KMS-11 (cell line): ENCODE data around the gene GNA15.

Experiments
- H2AFZ ChIP-seq: fragments of 200-600 bp; sonication (generic); 2 replicates; pipeline ENCODE4 v1.6.1; 2016; ENCODE audit warnings: antibody characterized with exemption, mixed run types, low read depth
- H3K27ac ChIP-seq: fragments of 200-600 bp; sonication (generic); 2 replicates; pipeline ENCODE4 v1.6.1; 2016; ENCODE audit warnings: mild to moderate bottlenecking, mixed run types
- H3K27me3 ChIP-seq: fragments of 200-600 bp; sonication (generic); 2 replicates; pipeline ENCODE4 v1.6.1; 2017; ENCODE audit warnings: mild to moderate bottlenecking, low read depth, mixed run types, moderate library complexity; ENCODE audit not compliant: insufficient read depth
- H3K36me3 ChIP-seq: fragments of 200-600 bp; sonication (generic); 2 replicates; pipeline ENCODE4 v1.6.1; 2017; ENCODE audit warnings: mild to moderate bottlenecking, mixed run types; ENCODE audit not compliant: insufficient read depth
- H3K4me1 ChIP-seq: fragments of 200-600 bp; sonication (generic); 2 replicates; pipeline ENCODE4 v1.6.1; 2016; ENCODE audit warnings: mild to moderate bottlenecking, low read depth, mixed run types; ENCODE audit not compliant: poor library complexity, severe bottlenecking
- H3K4me2 ChIP-seq: fragments of 200-600 bp; sonication (generic); 2 replicates; pipeline ENCODE4 v1.7.0; 2016; ENCODE audit warnings: mild to moderate bottlenecking, mixed run types
- H3K4me3 ChIP-seq: fragments of 200-600 bp; sonication (generic); IDR thresholded peaks from 2 replicates; pipeline ENCODE4 v1.6.1; 2017; ENCODE audit warnings: low read depth, low read length, mixed read lengths; ENCODE audit not compliant: insufficient read depth
- H3K79me2 ChIP-seq: fragments of 200-600 bp; sonication (generic); 2 replicates; pipeline ENCODE4 v1.6.1; 2016; ENCODE audit warnings: low read depth, mixed run types; ENCODE audit not compliant: insufficient read depth
- H3K9ac ChIP-seq: fragments of 200-600 bp; sonication (generic); 2 replicates; pipeline ENCODE4 v1.6.1; 2016; ENCODE audit warnings: mild to moderate bottlenecking, mixed run types
- H4K20me1 ChIP-seq: fragments of 200-600 bp; sonication (generic); 2 replicates; pipeline ENCODE4 v1.6.1; 2016; ENCODE audit warnings: mild to moderate bottlenecking, mixed run types; ENCODE audit not compliant: insufficient read depth
- TF ChIP-seq, protein P1 (sequence below): fragments of 200-600 bp; sonication (generic); conservative IDR thresholded peaks from 2 replicates; pipeline ENCODE4 v1.6.1; 2017; ENCODE audit warnings: low read depth, mild to moderate bottlenecking, antibody characterized with exemption, low read length, moderate library complexity, mixed read lengths

The GNA15 gene

DNA sequence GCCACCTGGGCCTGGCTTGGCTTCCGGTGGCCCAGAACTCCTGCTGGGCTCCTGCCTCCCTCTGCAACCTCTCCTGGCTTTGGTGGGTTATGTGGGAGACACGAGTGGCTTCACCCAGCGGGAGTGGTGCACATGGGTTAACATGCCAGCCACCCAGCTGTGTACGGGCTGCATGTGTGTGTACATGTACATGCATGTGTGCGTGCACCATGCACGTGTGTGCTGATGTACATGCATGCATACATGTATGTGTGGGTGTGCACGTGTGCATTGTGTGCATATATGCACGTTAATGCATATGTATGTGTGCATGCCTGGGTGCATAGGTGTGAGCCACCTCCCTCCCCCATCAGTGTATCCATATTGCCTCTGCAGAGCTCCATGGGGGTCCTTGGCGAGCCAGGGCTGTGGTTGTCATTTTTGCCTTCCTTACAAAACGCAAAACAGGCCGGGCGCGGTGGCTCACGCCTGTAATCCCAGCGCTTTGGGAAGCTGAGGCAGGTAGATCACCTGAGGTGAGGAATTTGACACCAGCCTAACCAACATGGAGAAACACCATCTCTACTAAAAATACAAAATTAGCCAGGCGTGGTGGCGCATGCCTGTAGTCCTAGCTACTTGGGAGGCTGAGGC lies 29.2 kb upstream of the GNA15 start:
- Histone ChIP-seq H3K27ac (no peak overlapping the region), H3K79me2 (no peaks in the 10 kb centered on the region), H4K20me1 (no peaks in the 10 kb centered on the region), H3K36me3 (no peaks in the 10 kb centered on the region), H3K9ac (no peak overlapping the region), H3K4me1 (no peaks in the 10 kb centered on the region), H3K27me3 (peaks cover under 1% of the 10 kb centered on the region; the same call in 1 of the 2 replicates), H3K4me2 (no peak overlapping the region), H2AFZ (no peak overlapping the region), H3K4me3 (no peak overlapping the region)
- TF ChIP-seq, protein P1, sequence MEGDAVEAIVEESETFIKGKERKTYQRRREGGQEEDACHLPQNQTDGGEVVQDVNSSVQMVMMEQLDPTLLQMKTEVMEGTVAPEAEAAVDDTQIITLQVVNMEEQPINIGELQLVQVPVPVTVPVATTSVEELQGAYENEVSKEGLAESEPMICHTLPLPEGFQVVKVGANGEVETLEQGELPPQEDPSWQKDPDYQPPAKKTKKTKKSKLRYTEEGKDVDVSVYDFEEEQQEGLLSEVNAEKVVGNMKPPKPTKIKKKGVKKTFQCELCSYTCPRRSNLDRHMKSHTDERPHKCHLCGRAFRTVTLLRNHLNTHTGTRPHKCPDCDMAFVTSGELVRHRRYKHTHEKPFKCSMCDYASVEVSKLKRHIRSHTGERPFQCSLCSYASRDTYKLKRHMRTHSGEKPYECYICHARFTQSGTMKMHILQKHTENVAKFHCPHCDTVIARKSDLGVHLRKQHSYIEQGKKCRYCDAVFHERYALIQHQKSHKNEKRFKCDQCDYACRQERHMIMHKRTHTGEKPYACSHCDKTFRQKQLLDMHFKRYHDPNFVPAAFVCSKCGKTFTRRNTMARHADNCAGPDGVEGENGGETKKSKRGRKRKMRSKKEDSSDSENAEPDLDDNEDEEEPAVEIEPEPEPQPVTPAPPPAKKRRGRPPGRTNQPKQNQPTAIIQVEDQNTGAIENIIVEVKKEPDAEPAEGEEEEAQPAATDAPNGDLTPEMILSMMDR = no peak

DNA sequence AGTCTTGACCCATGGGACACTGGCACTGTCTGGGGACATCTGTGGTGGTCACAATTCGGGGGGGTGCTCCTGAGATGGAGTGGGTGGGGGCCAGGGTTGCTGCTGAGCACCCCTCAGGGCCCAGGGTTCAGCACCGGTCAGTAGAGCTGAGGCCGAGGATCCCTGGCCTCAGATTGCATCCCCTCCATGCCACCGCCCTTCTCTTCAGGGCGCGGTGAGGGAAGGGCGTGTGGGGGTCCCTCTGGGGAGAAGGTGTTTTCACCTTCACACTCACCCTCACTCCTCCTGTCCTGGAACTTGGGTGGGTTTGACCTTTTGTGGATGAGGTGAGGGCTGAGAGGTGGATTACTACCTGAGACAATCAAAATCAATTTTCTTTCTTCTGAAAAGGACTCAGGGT lies 28.2 kb upstream of the GNA15 start:
- H3K36me3 ChIP-seq = no peaks in the 10 kb centered on the region
- H3K4me2 ChIP-seq = no peak overlapping the region
- no peak overlapping the region for H3K27ac ChIP-seq
- no peaks in the 10 kb centered on the region for H4K20me1 ChIP-seq
- H3K9ac ChIP-seq = no peak overlapping the region
- no peak overlapping the region for H3K4me3 ChIP-seq
- H3K79me2 ChIP-seq = no peaks in the 10 kb centered on the region
- H2AFZ ChIP-seq = no peak overlapping the region
- no peaks in the 10 kb centered on the region for H3K4me1 ChIP-seq
- TF ChIP-seq, protein P1 = no peak
- no peaks in the 10 kb centered on the region; the same call in 1 of the 2 replicates for H3K27me3 ChIP-seq

DNA sequence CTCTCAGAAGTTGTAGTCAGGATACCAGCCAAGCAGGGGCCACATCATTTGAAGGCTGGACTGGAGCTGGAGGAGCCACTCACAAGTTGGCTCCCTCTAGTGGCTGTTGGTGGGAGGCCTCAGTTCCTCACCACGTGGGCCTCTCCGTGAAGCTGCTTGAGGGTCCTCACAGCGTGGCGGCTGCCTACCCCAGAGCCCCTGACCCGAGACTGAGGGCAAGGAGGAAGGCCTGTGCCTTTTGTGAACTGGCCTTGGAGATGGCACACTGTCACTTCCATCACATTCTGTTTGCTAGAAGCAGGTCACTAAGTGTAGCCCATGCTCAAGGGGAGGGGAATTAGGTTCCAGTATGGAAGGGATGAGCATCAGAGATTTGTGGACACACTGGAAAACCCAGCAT lies 27.1 kb upstream of the GNA15 start:
- H3K36me3 ChIP-seq = no peaks in the 10 kb centered on the region
- no peaks in the 10 kb centered on the region for H4K20me1 ChIP-seq
- TF ChIP-seq, protein P1 = peak; percentile 85
- no peaks in the 10 kb centered on the region for H3K79me2 ChIP-seq
- H3K9ac ChIP-seq = no peak overlapping the region
- H3K4me2 ChIP-seq = no peak overlapping the region
- H3K27ac ChIP-seq = no peak overlapping the region
- H2AFZ ChIP-seq = peak overlapping the region; percentile 30; the same call in 1 of the 2 replicates
- no peaks in the 10 kb centered on the region; the same call in 1 of the 2 replicates for H3K27me3 ChIP-seq
- no peak overlapping the region for H3K4me3 ChIP-seq
- no peaks in the 10 kb centered on the region for H3K4me1 ChIP-seq

DNA sequence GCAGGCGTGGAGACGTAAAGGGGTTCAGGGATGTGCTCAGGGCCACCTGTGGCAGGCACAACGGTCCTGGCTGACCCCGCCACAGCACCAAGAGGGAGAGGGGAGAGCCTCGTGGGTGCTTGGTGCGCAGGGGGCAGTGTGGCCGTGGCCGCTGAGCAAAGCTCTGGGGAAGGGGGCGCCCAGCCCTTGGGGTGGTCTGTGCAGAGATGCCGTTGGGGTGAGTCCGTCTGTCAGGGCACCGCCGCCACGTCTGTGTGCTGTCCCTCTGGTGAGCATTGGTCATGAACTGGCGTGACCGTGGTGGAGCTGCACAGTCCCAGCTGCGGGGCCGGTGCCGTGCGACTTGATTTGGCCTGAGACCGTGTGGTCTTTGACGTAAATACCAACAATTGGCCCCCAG lies 26.3 kb upstream of the GNA15 start:
- no peak overlapping the region for H2AFZ ChIP-seq
- no peak overlapping the region for H3K27ac ChIP-seq
- no peaks in the 10 kb centered on the region for H3K79me2 ChIP-seq
- H3K4me3 ChIP-seq = no peak overlapping the region
- H3K27me3 ChIP-seq = no peaks in the 10 kb centered on the region; the same call in 1 of the 2 replicates
- no peaks in the 10 kb centered on the region for H3K36me3 ChIP-seq
- no peak overlapping the region for H3K4me2 ChIP-seq
- TF ChIP-seq, protein P1 = no peak
- no peaks in the 10 kb centered on the region for H3K4me1 ChIP-seq
- H4K20me1 ChIP-seq = no peaks in the 10 kb centered on the region
- H3K9ac ChIP-seq = no peak overlapping the region
